Pancreas (tissue), 10 donors: ENCODE measurements around the gene CSTA. TPM values are rescaled to one million over a fixed set of nuclear protein-coding genes. Genes with fewer than 3 reads are reported as not detected.
A peak's percentile ranks its signal among the peaks of the same experiment; 100 is the strongest.

Experiments used
- ATAC-seq, 4 donors: fragments of 200-7000 bp; cut with Tn5 transposase; one replicate each; pipeline versions ENCODE4 v1.8.0 to v1.9.1; 2020; ENCODE audit warnings: mild to moderate bottlenecking in 4 of 4, moderate library complexity in 4 of 4
- DNase-seq, 6 donors: peaks; one replicate each; pipeline ENCODE4 v3.0.0-alpha.2; 2020
- FAIRE-seq: peaks from 2 replicates; lab custom pipeline; 2012; peaks lifted over from hg19 to GRCh38; lab: Jason Lieb, UNC
- H3K27ac ChIP-seq, 4 donors: fragments of 200-600 bp; sonication (generic); 1 replicate in 3 of 4; 2 replicates in 1 of 4; pipeline versions ENCODE4 v1.5.0 to v1.8.0; 2020
- H3K27me3 ChIP-seq, 4 donors: fragments of 200-600 bp; one replicate each; pipeline ENCODE4 v1.8.0; 2021
- H3K36me3 ChIP-seq, 3 donors: fragments of 200-600 bp; sonication (generic) in 1 of 3; one replicate each; pipeline versions ENCODE4 v1.5.0 to v1.8.0; 2020 to 2021
- H3K4me1 ChIP-seq, 3 donors: fragments of 200-600 bp; one replicate each; pipeline ENCODE4 v1.8.0; 2021
- H3K4me3 ChIP-seq, 4 donors: fragments of 200-600 bp; sonication (generic) in 2 of 4; one replicate each; pipeline versions ENCODE4 v1.5.0 to v1.8.0; 2020 to 2021
- H3K9me3 ChIP-seq, 4 donors: fragments of 200-600 bp; one replicate each; pipeline ENCODE4 v1.8.0; 2021
- CTCF ChIP-seq, 4 donors: fragments of 200-600 bp; sonication (generic) in 3 of 4; IDR thresholded peaks; one replicate each; pipeline versions ENCODE4 v1.5.0 to v1.8.0; 2021; ENCODE audit warnings: antibody characterized with exemption in 4 of 4
- WGBS, 2 donors: extraction: QIAGEN DNeasy Blood & Tissue Kit; methylation state at CpG; one replicate each; pipeline ENCODE4 v1.1.7; 2013; 5-methylcytosine and 5-hydroxymethylcytosine counted together
- intact Hi-C, 3 donors: fragments of 100-400 bp; cut with DNase I; formaldehyde crosslinking; loops; one replicate each; pipeline versions ENCODE4 v1.11.1 to v1.14.2; 2022
- polyA plus RNA-seq, 2 donors: library from polyadenylated mRNA; stranded (reverse); fragments of 200-250 nt; gene quantifications; one replicate each; pipeline ENCODE4 v1.2.3, GENCODE V29; 2013
- total RNA-seq, 6 donors: library from RNA; stranded (reverse); fragmentation: NEBNext Ultra II Directional in 4 of 6; extraction: Animal tissue kit (Norgen Biotek cat#: 25700) in 4 of 6; gene quantifications; one replicate each; pipeline versions ENCODE4 v1.2.1 to v1.2.4, GENCODE V29; 2021 to 2023
- donor health status: healthy with polysubstance abuse.
- donor health status: DM: no; HTN: no; CAD: no; lungs with moderate emphysema.
- donor health status: DM: no; HTN: no; CAD: no.
- donor health status: control.
- donor health status: control.
- donor health status: Bipolar disorder and iron deficiency.
- donor health status: DM: yes; HTN: yes; CAD: no.
- donor health status: DM: no; HTN: no; CAD: no.
- donor health status: DM: no; HTN: no; CAD: no.
- donor health status: DM: yes; HTN: yes; CAD: no.

CSTA gene
- total and polyA plus RNA-seq, 8 donors, result 0.63 to 3.7 (median 1.7) TPM; not detected in 2

DNA sequence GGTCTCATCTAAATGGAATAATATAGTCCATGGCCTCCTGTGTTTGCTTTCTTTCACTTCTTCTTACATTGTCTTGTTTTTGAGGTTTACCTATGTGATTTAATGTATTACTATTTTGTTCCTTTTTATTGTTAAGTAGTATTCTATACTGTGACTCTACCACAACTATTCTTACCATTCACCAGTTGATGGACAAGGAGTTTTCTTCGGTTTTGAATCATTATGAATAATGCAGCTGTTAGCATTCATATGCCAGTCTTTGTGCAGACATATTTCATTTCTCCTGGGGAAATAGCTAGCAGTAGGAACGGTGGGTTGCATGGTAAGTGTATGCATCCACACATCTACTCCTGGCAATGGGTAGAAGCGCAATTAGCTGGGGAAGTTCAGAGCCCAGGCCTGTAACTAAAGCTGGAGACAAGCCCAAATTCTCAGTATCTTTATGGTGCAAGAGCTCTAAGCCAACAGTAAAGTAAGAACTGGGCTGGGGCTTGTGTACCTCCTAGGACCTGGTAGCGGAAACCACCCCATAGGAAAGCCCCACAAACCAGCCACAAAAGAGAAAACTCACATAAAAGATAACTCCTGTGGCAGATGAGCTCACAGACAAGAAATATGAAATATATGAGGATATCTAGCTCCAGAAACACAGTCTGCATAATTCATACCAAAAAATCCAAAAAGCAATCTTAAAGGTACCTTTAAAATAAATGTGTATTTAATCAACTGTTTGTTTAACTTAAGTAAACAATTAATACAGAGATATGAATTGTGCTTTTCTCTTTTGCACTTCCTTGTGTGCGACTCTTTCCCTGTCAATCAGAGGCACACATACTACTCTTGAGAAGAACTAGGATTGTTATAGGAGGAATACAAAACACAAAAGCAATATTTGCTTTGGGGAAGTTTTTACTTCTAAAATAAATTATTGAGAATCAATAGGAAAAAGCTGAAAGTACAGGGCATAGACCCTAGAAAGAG, 2.7 kb upstream of the CSTA start:
- TF ChIP-seq CTCF (IDR thresholded peaks at IDR 0.05), result no peak
- intact Hi-C loops, result no loop called here
- 65 to 67% methylated on average over 5 of the region's 5 CpGs for WGBS, 2 donors
- ATAC-seq, result peak in 3 of 4 donors; percentile 80 to 94 (median 80)
- Histone ChIP-seq H3K4me3 (no peak overlapping the region), H3K4me1 (peaks cover 0 to 13% (median 7%) of the 10 kb centered on the region in 3 donors), H3K27me3 (no peaks in the 10 kb centered on the region), H3K27ac (peak overlapping the region in 1 of 4 donors; percentile 30), H3K36me3 (no peaks in the 10 kb centered on the region), H3K9me3 (no peaks in the 10 kb centered on the region)
- no peak for FAIRE-seq
- no peak for DNase-seq

DNA sequence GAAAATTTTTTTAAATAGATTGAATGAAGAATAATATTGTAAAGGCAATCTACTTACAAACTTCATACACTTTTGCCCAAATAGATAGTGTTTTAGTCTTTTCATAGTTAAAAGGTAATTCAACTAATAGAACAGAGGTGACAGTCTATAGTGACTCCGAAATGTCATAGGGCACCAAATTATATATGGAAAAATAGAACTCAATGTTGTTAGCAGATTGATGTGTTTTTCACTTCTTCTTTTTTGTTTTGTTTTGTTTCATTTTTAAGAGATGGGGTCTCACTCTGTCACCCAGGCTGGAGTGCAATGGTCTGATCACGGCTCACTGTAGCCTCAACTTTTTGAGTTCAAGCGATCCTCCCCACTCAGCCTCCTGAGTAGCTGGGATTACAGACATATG, 721 bp downstream of the CSTA start:
- WGBS, 2 donors, result 95 to 97% methylated on average over 3 of the region's 3 CpGs
- Histone ChIP-seq H3K9me3 (no peaks in the 10 kb centered on the region), H3K36me3 (no peaks in the 10 kb centered on the region), H3K4me1 (peaks cover 0 to 13% (median 7%) of the 10 kb centered on the region in 3 donors), H3K4me3 (no peak overlapping the region), H3K27ac (no peak overlapping the region), H3K27me3 (no peaks in the 10 kb centered on the region)
- ATAC-seq (no peak), FAIRE-seq (no peak), DNase-seq (no peak)
- intact Hi-C loops, result no loop called here
- TF ChIP-seq CTCF (IDR thresholded peaks at IDR 0.05), result no peak

- H3K4me3 ChIP-seq, result no peak overlapping the region
- no peak for TF ChIP-seq CTCF (IDR thresholded peaks at IDR 0.05)
- ATAC-seq (no peak), FAIRE-seq (no peak), DNase-seq (no peak)
- H3K27ac ChIP-seq, result no peak overlapping the region
- no peaks in the 10 kb centered on the region for H3K4me1 ChIP-seq
- no peaks in the 10 kb centered on the region for H3K9me3 ChIP-seq
- H3K36me3 ChIP-seq, result no peaks in the 10 kb centered on the region
- no peaks in the 10 kb centered on the region for H3K27me3 ChIP-seq
- intact Hi-C loops, result no loop called here
- WGBS, 2 donors, result 80 to 83% methylated on average over 4 of the region's 4 CpGs
Measured at GRCh38 chr3:122331886-122332285, 6.8 kb downstream of the CSTA start.

DNA sequence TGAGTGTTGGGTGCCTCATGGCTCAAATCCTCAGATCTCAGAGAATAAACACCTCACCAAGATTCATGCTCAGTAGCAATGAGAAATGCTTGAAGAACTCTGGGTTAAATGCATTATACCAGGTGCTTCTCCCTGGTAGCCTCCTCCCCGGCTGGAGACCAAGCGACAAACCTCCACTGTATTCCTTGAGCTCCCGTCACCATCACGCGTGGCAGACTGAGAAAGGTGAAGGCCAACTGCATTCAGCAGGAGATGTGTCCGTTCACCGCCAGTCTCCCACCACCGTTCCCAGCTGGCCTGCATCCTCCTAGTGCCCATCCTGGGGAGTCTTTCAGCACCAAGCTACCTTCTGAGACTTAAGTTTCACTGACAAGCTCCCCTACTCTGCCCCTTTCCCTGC, 7.5 kb downstream of the CSTA start:
- no peak overlapping the region for H3K27ac ChIP-seq
- intact Hi-C loops, result no loop called here
- no peak for TF ChIP-seq CTCF (IDR thresholded peaks at IDR 0.05)
- H3K36me3 ChIP-seq, result no peaks in the 10 kb centered on the region
- no peak for ATAC-seq
- no peak for FAIRE-seq
- H3K4me1 ChIP-seq, result no peaks in the 10 kb centered on the region
- H3K27me3 ChIP-seq, result no peaks in the 10 kb centered on the region
- WGBS, 2 donors, result 90 to 92% methylated on average over 8 of the region's 8 CpGs
- no peak for DNase-seq
- no peak overlapping the region for H3K4me3 ChIP-seq
- H3K9me3 ChIP-seq, result no peaks in the 10 kb centered on the region

DNA sequence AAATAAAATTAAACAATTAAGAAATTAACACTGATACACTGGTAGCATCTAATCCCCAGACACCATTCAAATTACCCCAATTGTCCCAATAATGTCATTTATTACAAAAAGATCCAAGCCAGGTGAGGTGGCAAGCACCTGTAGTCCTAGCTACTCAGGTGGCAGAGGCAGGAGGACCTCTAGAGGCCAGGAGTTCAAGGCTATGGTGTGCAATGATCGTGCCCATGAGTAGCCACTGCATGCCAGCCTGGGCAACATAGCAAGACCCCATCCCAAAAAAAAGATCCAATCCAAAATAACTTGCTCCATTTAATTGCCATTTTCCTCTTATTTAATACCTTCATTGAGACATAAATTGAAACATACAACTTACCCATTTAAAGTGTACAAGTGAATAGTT, 17.8 kb downstream of the CSTA start:
- WGBS, 2 donors, result 81 to 94% methylated on average over 1 of the region's 1 CpG
- ATAC-seq, result no peak

More for the DNA sequence above, 17.8 kb downstream of the CSTA start:
- Histone ChIP-seq H3K4me3 (no peak overlapping the region), H3K4me1 (peaks cover 4 to 6% (median 4%) of the 10 kb centered on the region in 3 donors), H3K36me3 (no peaks in the 10 kb centered on the region), H3K9me3 (no peaks in the 10 kb centered on the region), H3K27me3 (no peaks in the 10 kb centered on the region), H3K27ac (no peak overlapping the region)
- intact Hi-C loops, result no loop called here
- DNase-seq (no peak), FAIRE-seq (no peak)
- TF ChIP-seq CTCF (IDR thresholded peaks at IDR 0.05), result no peak
